C4-2B (cell line): ENCODE results near the gene FSTL4.

Source experiments
- ZFX ChIP-seq: fragments of 450-650 bp; IDR thresholded peaks from 2 replicates; pipeline ENCODE4 v1.6.1; 2017
- TF ChIP-seq, protein P1 (sequence below): fragments of 450-650 bp; conservative IDR thresholded peaks from 2 replicates; pipeline ENCODE4 v1.5.1; 2017; ENCODE audit warnings: mild to moderate bottlenecking

DNA sequence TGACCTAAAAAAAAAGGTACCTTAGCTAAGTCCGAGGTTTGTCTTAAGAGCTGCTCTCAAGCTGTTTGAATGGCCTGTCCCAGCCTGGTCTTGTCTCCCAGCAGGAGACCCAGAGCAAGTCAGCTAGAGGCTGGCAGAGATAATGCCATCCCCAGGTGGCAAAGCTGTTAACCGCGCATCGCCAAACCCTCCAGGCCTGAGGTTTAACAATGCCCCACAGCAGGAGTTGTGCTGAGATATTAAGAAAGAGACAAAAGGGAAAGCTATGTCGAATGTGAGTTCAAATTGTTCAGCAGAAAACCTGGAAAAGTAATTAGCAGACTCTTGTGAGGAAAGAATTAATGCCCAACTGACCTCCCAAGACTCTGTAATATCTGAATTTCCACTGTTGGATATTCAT, 187.1 kb downstream of the FSTL4 start:
- TF ChIP-seq, protein P1, sequence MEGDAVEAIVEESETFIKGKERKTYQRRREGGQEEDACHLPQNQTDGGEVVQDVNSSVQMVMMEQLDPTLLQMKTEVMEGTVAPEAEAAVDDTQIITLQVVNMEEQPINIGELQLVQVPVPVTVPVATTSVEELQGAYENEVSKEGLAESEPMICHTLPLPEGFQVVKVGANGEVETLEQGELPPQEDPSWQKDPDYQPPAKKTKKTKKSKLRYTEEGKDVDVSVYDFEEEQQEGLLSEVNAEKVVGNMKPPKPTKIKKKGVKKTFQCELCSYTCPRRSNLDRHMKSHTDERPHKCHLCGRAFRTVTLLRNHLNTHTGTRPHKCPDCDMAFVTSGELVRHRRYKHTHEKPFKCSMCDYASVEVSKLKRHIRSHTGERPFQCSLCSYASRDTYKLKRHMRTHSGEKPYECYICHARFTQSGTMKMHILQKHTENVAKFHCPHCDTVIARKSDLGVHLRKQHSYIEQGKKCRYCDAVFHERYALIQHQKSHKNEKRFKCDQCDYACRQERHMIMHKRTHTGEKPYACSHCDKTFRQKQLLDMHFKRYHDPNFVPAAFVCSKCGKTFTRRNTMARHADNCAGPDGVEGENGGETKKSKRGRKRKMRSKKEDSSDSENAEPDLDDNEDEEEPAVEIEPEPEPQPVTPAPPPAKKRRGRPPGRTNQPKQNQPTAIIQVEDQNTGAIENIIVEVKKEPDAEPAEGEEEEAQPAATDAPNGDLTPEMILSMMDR: no peak
- no peak for TF ChIP-seq ZFX
